ENCODE measurements around the gene VCL. TPM values are rescaled to one million over a fixed set of nuclear protein-coding genes. Genes with fewer than 3 reads are reported as not detected.
A peak's percentile ranks its signal among the peaks of the same experiment; 100 is the strongest.

VCL gene
- total RNA-seq, 1 donor from 2014 or later: 131 TPM

DNA sequence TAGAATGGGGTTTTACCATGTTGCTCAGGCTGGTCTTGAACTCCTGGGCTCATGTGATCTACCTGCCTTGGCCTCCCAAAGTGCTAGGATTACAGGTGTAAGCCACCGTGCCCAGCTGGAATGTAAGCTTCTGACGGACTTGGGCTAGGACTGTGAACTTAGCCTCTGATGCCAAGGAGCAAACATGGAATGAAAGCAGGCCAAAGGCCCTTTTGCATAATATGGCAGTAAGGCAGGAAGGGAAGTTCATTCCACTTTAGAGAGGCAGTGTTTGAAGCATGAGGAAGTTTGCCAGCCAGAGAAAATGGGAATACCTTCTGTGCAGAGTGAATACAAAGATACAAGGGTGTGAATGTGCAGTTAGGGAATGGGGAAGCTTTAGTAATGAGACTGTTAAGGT, 20.3 kb downstream of the VCL start:
- H3K36me3 Mint-ChIP-seq: peaks cover 6% of the 10 kb centered on the region
- H3K27ac Mint-ChIP-seq: no peak overlapping the region
- no peak for DNase-seq (ENCODE audit: low spot score in 2 of 2, unreplicated experiment in 2 of 2)
- no peak overlapping the region for H3K4me3 Mint-ChIP-seq
- peaks cover 23% of the 10 kb centered on the region for H3K4me1 Mint-ChIP-seq
- TF ChIP-seq, protein P1, sequence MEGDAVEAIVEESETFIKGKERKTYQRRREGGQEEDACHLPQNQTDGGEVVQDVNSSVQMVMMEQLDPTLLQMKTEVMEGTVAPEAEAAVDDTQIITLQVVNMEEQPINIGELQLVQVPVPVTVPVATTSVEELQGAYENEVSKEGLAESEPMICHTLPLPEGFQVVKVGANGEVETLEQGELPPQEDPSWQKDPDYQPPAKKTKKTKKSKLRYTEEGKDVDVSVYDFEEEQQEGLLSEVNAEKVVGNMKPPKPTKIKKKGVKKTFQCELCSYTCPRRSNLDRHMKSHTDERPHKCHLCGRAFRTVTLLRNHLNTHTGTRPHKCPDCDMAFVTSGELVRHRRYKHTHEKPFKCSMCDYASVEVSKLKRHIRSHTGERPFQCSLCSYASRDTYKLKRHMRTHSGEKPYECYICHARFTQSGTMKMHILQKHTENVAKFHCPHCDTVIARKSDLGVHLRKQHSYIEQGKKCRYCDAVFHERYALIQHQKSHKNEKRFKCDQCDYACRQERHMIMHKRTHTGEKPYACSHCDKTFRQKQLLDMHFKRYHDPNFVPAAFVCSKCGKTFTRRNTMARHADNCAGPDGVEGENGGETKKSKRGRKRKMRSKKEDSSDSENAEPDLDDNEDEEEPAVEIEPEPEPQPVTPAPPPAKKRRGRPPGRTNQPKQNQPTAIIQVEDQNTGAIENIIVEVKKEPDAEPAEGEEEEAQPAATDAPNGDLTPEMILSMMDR (IDR thresholded peaks at IDR 0.05; ENCODE audit: unreplicated experiment): no peak
- no peaks in the 10 kb centered on the region for H3K9me3 Mint-ChIP-seq
- H3K27me3 Mint-ChIP-seq (ENCODE audit: low read depth): no peaks in the 10 kb centered on the region

DNA sequence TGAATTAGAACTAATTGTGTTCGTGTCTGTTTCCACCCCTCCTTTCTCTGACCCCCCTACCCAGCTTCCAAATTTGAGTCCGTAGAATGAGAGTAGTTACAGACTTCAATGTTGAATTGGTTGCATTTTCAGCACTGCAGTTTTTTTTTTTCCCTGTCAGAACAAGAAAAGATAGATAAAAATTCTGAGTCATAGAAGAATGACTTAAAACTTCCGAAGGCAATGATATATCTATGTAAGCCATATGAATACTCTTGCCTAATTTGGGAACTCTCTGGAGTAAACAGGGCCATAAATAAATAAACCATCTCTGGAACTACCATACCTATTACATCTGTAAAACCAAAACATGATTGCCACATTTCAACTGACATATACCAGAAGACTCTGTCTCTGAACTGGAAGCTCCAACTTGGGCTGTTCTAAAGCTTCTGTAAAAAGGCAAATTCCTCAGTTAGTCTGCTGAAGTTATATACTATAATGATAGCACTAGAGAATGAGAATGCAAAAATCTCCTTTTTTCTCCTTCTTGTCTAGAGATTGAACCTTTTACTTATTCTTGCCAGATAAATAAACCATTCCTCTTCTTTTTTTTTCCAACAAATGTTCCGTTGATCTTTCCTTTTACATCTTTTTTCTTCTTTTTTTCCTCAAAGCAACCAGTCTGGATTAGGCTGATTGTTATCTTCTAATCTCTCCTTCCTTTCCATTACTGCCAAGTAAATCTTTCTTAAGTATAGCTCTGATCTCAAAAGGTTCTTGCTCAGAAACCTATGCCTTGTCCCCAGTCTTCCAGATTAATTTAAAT, 23.5 kb downstream of the VCL start:
- peaks cover 35% of the 10 kb centered on the region for H3K4me1 Mint-ChIP-seq
- peak overlapping the region; percentile 5 for H3K4me3 Mint-ChIP-seq
- peak overlapping the region; percentile 80 for H3K27ac Mint-ChIP-seq
- H3K27me3 Mint-ChIP-seq (ENCODE audit: low read depth): no peaks in the 10 kb centered on the region
- peaks cover 6% of the 10 kb centered on the region for H3K36me3 Mint-ChIP-seq
- H3K9me3 Mint-ChIP-seq: no peaks in the 10 kb centered on the region
- TF ChIP-seq, protein P1 (IDR thresholded peaks at IDR 0.05; ENCODE audit: unreplicated experiment): no peak
- no peak for DNase-seq (ENCODE audit: low spot score in 2 of 2, unreplicated experiment in 2 of 2)

DNA sequence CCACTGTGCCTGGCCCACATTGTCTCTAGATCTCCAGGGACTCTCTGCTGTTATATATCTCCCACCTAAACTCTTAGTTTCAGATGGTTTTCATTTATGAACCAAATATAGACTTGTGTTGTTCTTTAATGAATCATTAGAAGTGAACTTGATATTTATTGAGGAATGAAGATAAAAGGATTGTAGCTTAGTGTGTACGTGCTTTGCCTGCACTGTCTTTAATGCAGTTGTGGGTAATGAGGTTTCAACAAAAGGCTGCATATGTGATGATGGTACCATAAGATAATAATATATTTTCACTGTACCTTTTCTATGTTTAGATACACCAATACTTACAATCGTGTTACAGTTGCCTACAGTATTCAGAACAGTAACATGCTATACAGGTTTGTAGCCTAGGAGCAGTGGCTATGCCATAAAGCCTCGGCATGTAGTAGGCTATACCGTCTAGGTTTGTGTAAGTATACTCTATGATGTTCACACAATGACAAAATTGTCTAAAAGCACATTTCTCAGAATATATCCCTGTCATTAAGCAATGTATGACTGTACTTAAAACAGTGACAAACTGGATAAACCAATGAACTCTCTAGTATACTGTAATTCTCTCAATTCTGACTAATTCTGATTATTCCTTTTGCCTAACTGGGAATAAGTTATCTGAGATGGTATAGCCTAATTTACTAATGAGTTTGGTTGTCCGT, 25.2 kb downstream of the VCL start:
- H3K9me3 Mint-ChIP-seq: no peaks in the 10 kb centered on the region
- H3K36me3 Mint-ChIP-seq: peaks cover 3% of the 10 kb centered on the region
- H3K4me1 Mint-ChIP-seq: peaks cover 41% of the 10 kb centered on the region
- peak overlapping the region; percentile 55 for H3K27ac Mint-ChIP-seq
- DNase-seq (ENCODE audit: low spot score in 2 of 2, unreplicated experiment in 2 of 2): no peak
- no peak overlapping the region for H3K4me3 Mint-ChIP-seq
- no peaks in the 10 kb centered on the region for H3K27me3 Mint-ChIP-seq (ENCODE audit: low read depth)
- TF ChIP-seq, protein P1 (IDR thresholded peaks at IDR 0.05; ENCODE audit: unreplicated experiment): no peak

DNA sequence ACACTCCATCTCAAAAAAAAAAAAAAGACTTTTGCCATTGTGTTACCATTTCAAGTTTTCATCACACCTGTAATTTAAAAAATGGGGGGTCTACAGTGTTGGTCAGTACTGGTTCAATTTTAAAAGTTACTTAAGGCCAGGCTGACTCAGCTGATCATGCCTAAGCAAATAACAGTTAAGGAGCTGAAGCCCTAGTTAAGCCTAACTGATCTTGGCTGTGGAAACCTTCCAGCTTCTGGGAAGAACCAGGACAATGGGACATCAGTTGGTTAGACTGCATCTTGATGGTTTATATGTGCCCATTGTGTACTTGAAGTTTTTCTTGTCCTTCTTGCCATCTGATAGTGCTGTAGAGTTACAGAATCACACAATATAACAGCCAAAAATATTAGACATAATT, 26.7 kb downstream of the VCL start:
- Mint-ChIP-seq H3K4me1 (peaks cover 41% of the 10 kb centered on the region), H3K27me3 (ENCODE audit: low read depth) (no peaks in the 10 kb centered on the region), H3K36me3 (peaks cover 2% of the 10 kb centered on the region), H3K27ac (no peak overlapping the region), H3K9me3 (no peaks in the 10 kb centered on the region), H3K4me3 (no peak overlapping the region)
- TF ChIP-seq, protein P1 (IDR thresholded peaks at IDR 0.05; ENCODE audit: unreplicated experiment): no peak
- DNase-seq (ENCODE audit: low spot score in 2 of 2, unreplicated experiment in 2 of 2): no peak

DNA sequence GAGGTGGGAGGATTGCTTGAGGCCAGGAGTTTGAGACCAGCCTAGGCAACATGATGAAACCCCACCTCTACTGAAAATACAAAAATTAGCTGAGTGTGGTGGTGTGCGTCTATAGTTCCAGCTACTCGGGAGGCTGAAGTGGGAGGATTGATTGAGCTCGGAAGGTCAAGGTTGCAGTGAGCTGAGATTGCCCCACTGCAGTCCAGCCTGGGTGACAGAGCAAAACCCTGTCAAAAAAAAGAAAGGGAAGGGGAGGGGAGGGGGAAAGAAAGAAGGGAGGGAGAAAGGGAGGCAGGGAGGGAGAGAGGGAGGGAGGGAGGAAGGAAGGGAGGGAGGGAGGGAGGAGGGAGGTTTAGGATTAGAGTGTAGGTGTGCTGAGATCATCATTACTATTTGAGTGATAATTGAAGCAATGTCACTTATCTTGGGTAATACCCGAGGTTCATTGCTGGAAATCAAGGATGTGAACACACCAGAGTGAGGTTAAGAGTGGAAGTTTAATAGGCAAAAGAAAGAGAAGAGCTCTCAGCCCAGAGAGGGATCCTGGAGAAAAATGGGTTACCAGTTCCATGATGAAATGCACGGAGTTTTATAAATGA, 27.6 kb downstream of the VCL start:
- peaks cover 46% of the 10 kb centered on the region for H3K4me1 Mint-ChIP-seq
- H3K36me3 Mint-ChIP-seq: peaks cover 2% of the 10 kb centered on the region
- TF ChIP-seq, protein P1 (IDR thresholded peaks at IDR 0.05; ENCODE audit: unreplicated experiment): no peak
- H3K27me3 Mint-ChIP-seq (ENCODE audit: low read depth): no peaks in the 10 kb centered on the region
- no peak for DNase-seq (ENCODE audit: low spot score in 2 of 2, unreplicated experiment in 2 of 2)
- no peak overlapping the region for H3K4me3 Mint-ChIP-seq
- H3K9me3 Mint-ChIP-seq: no peaks in the 10 kb centered on the region
- H3K27ac Mint-ChIP-seq: no peak overlapping the region
